Measurements from ENCODE around the gene IQSEC1.

GRCh38 chr3:12943124-12944021 lies 129.9 kb downstream of the IQSEC1 start:
- TF ChIP-seq CTCF (IDR thresholded peaks at IDR 0.05): no peak
- no peak for TF ChIP-seq POLR2A (IDR thresholded peaks at IDR 0.05)
- TF ChIP-seq POLR2AphosphoS5 (IDR thresholded peaks at IDR 0.05): no peak

Data from breast epithelium (tissue), 3 donors.